Measurements from ENCODE around the gene ATXN7L1. TPM values are rescaled to one million over a fixed set of nuclear protein-coding genes. Genes with fewer than 3 reads are reported as not detected.
A peak's percentile ranks its signal among the peaks of the same experiment; 100 is the strongest.

ATXN7L1 gene
- total and polyA plus RNA-seq, 2 of the 8 experiments (the other 6 are each of a cell fraction or from before 2014, with no cell fraction given), result 14.3 to 34.0 TPM

DNA sequence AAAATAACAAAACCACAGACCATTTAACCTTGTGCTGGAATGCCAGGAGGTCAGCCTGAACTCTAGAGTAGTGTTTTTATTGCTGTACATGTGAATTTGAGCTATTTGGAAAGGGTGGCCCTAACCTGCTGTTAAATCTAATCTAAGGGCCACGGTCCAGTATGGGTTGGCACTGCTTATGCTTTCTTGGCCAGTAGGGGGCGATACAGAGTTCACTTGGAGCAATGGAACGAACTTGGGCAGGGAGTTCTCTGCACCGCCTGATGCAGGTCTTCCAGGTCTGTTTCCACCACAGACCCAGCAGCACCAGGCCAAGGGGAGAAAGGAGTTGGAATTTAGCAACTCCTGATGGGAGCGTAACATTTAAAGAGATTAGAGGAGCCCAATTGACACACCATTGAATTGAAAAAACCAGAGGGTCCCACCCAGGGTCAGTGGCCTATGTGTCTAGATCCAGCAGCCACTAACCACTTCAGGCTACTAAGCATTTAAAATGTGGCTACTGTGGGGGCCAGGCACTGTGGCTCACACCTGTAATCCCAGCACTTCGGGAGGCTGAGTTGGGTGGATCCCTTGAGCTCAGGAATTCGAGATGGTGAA, 219.4 kb downstream of the ATXN7L1 start (continued):
- TF ChIP-seq, protein P1, sequence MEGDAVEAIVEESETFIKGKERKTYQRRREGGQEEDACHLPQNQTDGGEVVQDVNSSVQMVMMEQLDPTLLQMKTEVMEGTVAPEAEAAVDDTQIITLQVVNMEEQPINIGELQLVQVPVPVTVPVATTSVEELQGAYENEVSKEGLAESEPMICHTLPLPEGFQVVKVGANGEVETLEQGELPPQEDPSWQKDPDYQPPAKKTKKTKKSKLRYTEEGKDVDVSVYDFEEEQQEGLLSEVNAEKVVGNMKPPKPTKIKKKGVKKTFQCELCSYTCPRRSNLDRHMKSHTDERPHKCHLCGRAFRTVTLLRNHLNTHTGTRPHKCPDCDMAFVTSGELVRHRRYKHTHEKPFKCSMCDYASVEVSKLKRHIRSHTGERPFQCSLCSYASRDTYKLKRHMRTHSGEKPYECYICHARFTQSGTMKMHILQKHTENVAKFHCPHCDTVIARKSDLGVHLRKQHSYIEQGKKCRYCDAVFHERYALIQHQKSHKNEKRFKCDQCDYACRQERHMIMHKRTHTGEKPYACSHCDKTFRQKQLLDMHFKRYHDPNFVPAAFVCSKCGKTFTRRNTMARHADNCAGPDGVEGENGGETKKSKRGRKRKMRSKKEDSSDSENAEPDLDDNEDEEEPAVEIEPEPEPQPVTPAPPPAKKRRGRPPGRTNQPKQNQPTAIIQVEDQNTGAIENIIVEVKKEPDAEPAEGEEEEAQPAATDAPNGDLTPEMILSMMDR (IDR thresholded peaks at IDR 0.05; ENCODE audit: control extremely low read depth in 1 of 3, insufficient read depth in 1 of 3, low read depth in 1 of 3, low read length in 3 of 3), result peak; percentile 77 to 95 (median 79)
- TF ChIP-seq ZNF274 (IDR thresholded peaks at IDR 0.05; ENCODE audit: borderline replicate concordance, extremely low read depth, low read length), result no peak

Measured in H1 (cell line).